Vagina (tissue), 2 donors: ENCODE data around the gene RAB5B.

ENCODE experiments used
- POLR2A ChIP-seq, 2 donors: fragments of 450-650 bp; IDR thresholded peaks; one replicate each; pipeline ENCODE4 v1.6.1; 2017; ENCODE audit warnings: antibody characterized with exemption in 2 of 2, mild to moderate bottlenecking in 2 of 2, moderate library complexity in 2 of 2
- POLR2AphosphoS5 ChIP-seq, 2 donors: sonication (generic); formaldehyde crosslinking; IDR thresholded peaks; one replicate each; pipeline ENCODE4 v1.9.0; 2017; ENCODE audit warnings: antibody characterized with exemption in 2 of 2, mild to moderate bottlenecking in 2 of 2, low read depth in 1 of 2; ENCODE audit not compliant: insufficient read depth in 1 of 2
- TF ChIP-seq, protein P1 (sequence below), 3 experiments: fragments of 450-650 bp in 2 of 3; fragments of 200-600 bp in 1 of 3; sonication (generic) in 1 of 3; IDR thresholded peaks; one replicate each; pipeline ENCODE4 v1.5.1; 2017 to 2019; ENCODE audit warnings: antibody characterized with exemption in 3 of 3, mild to moderate bottlenecking in 2 of 3, moderate library complexity in 2 of 3

DNA sequence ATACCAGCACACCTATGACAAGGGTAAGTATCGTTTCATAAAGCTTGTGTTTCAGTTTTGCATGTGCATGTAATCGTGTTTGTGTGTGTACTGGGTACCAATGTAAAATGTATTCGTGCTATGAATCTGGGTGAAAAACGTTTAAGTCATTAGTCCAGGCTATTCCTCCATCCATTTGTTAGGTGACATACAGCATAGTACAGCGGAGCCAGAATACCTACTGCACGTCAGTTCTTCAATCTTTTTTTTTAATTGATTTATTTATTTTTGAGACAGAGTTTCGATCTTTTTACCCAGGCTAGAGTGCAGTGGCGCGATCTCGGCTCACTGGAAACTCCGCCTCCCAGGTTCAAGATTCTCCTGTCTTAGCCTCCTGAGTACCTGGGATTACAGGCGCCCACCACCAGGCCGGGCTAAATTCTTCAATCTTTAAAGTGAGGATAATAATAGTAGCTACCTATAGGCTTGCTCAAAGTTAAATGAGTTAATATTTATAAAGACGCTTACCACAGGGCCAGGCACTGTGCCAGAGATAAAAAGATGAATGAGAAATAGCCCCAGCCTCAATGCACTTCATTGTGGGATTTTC lies 67.2 kb downstream of the RAB5B start:
- TF ChIP-seq, protein P1, sequence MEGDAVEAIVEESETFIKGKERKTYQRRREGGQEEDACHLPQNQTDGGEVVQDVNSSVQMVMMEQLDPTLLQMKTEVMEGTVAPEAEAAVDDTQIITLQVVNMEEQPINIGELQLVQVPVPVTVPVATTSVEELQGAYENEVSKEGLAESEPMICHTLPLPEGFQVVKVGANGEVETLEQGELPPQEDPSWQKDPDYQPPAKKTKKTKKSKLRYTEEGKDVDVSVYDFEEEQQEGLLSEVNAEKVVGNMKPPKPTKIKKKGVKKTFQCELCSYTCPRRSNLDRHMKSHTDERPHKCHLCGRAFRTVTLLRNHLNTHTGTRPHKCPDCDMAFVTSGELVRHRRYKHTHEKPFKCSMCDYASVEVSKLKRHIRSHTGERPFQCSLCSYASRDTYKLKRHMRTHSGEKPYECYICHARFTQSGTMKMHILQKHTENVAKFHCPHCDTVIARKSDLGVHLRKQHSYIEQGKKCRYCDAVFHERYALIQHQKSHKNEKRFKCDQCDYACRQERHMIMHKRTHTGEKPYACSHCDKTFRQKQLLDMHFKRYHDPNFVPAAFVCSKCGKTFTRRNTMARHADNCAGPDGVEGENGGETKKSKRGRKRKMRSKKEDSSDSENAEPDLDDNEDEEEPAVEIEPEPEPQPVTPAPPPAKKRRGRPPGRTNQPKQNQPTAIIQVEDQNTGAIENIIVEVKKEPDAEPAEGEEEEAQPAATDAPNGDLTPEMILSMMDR (IDR thresholded peaks at IDR 0.05), result no peak
- TF ChIP-seq POLR2AphosphoS5 (IDR thresholded peaks at IDR 0.05; ENCODE audit: insufficient read depth in 1 of 2, low read depth in 1 of 2), result no peak
- TF ChIP-seq POLR2A (IDR thresholded peaks at IDR 0.05), result no peak
